Fibroblast of the aortic adventitia (primary cell): ENCODE measurements around the gene FLNB. TPM values are rescaled to one million over a fixed set of nuclear protein-coding genes. Genes with fewer than 3 reads are reported as not detected.
A peak's percentile ranks its signal among the peaks of the same experiment; 100 is the strongest.

Experiments used
- DNase-seq: peaks from one replicate; pipeline ENCODE4 v3.0.0-alpha.2; 2010; ENCODE audit warnings: low read depth
- H3K4me3 ChIP-seq: 2 replicates; pipeline ENCODE4 v1.5.1; 2011; ENCODE audit warnings: low read depth, mild to moderate bottlenecking, control low read depth, low read length, moderate library complexity
- CTCF ChIP-seq: IDR thresholded peaks from 2 replicates; pipeline ENCODE4 v1.5.1; 2011; ENCODE audit warnings: mild to moderate bottlenecking, low read length, control low read depth, inconsistent platforms; ENCODE audit not compliant: insufficient read depth
- total RNA-seq: library from RNA; depleted of rRNA; stranded (reverse); fragments of >200 nt; gene quantifications from 2 replicates; pipeline ENCODE4 v1.2.3, GENCODE V29; 2012; ENCODE audit warnings: low replicate concordance

The FLNB gene, protein sequence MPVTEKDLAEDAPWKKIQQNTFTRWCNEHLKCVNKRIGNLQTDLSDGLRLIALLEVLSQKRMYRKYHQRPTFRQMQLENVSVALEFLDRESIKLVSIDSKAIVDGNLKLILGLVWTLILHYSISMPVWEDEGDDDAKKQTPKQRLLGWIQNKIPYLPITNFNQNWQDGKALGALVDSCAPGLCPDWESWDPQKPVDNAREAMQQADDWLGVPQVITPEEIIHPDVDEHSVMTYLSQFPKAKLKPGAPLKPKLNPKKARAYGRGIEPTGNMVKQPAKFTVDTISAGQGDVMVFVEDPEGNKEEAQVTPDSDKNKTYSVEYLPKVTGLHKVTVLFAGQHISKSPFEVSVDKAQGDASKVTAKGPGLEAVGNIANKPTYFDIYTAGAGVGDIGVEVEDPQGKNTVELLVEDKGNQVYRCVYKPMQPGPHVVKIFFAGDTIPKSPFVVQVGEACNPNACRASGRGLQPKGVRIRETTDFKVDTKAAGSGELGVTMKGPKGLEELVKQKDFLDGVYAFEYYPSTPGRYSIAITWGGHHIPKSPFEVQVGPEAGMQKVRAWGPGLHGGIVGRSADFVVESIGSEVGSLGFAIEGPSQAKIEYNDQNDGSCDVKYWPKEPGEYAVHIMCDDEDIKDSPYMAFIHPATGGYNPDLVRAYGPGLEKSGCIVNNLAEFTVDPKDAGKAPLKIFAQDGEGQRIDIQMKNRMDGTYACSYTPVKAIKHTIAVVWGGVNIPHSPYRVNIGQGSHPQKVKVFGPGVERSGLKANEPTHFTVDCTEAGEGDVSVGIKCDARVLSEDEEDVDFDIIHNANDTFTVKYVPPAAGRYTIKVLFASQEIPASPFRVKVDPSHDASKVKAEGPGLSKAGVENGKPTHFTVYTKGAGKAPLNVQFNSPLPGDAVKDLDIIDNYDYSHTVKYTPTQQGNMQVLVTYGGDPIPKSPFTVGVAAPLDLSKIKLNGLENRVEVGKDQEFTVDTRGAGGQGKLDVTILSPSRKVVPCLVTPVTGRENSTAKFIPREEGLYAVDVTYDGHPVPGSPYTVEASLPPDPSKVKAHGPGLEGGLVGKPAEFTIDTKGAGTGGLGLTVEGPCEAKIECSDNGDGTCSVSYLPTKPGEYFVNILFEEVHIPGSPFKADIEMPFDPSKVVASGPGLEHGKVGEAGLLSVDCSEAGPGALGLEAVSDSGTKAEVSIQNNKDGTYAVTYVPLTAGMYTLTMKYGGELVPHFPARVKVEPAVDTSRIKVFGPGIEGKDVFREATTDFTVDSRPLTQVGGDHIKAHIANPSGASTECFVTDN (N-terminal part only)
- total RNA-seq = 44.0 and 69.0 TPM in 2 replicates

DNA sequence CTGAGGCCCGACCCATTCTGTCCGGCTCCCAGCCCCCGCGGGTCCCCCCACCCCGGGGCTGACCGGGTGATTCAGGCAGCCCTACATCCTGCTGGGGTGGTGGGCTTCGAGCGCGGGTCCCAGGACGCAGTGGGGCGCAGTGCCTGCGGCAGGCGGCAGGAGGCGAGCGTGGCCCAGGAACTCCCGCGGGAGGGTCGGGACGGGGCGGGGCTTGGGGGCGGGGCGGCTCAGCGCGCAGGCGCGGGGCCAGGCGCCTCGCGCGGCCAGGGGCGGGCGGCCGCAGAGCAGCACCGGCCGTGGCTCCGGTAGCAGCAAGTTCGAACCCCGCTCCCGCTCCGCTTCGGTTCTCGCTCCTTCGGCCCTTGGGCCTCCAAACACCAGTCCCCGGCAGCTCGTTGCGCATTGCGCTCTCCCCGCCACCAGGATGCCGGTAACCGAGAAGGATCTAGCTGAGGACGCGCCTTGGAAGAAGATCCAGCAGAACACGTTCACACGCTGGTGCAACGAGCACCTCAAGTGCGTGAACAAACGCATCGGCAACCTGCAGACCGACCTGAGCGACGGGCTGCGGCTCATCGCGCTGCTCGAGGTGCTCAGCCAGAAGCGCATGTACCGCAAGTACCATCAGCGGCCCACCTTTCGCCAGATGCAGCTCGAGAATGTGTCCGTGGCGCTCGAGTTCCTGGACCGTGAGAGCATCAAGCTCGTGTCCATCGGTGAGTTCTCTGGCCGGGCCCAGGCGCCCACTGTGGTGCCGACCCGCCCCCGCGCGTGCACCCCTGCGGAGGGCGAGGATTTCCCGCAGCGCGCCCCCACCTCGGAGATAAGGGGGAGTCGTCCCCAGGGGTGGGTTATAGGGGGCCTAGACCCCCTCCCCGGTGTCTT is at the start of gene FLNB:
Gene FLNB, plus strand, starts transcription at position 282 of the 885 bp plus-strand sequence. Its CDS starts 143 bp downstream, at position 425.
- peak within 1 kb of the TSS; percentile 100 for H3K4me3 ChIP-seq
- DNase-seq = peak; percentile 62
- TF ChIP-seq CTCF = peak; percentile 83

DNA sequence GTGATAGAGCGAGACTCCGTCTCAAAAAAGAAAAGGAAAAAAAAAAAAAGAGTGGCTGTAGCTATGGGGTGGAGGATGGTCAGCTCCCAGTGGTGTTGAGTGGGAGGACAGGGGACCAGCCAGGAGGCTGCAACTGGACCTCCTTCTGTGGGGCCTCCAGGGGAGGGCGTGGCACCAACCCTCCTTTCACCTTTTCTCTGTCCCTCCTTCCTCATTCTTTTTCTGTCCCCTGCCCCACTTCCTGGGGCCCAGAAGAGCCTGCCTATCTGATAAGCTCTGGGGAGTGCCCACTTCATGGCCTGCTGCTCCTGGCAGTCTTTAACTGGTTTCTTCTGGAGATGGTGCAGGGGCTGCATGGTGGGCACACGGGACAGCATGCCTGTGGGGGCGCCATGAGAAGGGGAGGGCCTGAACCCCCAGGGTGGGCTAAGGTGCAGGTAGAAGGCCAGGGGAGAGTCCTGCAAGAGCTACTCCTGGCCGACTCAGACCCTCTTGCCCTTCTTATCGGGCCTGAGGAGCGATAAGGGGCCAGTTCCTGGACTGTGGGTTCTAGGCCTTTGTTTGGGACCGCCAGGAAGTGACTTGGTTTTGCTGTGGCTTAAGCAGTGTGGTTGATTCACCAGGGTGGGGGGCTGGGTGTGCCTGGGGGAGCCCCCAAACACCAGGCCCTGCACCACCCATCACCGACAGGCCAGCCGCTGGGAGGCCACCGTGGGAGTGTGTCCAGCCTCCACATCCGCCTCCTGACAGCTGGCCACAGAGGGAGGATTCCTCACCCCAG is 49.4 kb upstream of the FLNB start:
- DNase-seq = peak; percentile 61
- no peak overlapping the region for H3K4me3 ChIP-seq
- TF ChIP-seq CTCF = no peak

GRCh38 chr3:57959423-57960173 is 48.6 kb upstream of the FLNB start:
- TF ChIP-seq CTCF = no peak
- peak overlapping the region; percentile 39 for H3K4me3 ChIP-seq
- peak; percentile 79 for DNase-seq

- no peak for TF ChIP-seq CTCF
- H3K4me3 ChIP-seq = no peak overlapping the region
- DNase-seq = no peak
These were observed 48.1 kb upstream of the FLNB start for GRCh38 chr3:57960174-57960505.

DNA sequence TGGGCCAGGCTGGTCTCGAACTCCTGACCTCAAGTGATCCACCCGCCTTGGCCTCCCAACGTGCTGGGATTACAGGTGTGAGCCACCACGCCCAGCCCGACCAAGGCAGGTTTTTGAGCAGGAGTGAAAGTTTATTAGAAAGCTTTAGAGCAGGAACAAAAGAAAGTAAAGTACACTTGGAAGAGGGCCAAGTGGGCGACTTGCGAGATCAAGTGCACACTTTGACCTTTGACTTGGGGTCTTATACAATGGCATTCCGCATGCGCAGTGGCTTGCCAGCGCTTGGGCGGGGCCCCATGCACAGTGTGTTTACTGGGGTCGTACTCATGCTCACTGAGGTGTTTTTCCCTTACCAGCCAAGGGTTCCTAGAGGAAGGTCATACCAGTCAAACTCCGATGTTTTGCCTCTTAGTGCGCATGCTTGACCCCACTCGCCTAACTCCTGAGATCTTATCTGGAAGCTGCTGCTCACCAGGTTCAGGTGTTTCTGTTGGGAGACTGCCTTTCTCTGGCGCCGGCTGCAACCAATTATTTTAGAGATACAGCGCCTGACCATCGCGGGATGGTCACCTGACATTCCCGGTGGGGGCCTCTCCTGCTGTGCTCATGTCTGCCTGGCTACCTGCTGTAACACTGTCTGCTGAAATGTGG is 46.9 kb upstream of the FLNB start:
- no peak for TF ChIP-seq CTCF
- no peak for DNase-seq
- H3K4me3 ChIP-seq = no peak overlapping the region
